ENCODE data around the gene PEX11B.

Gene PEX11B

GRCh38 chr1:145952903-145953302 lies 34.4 kb upstream of the PEX11B start:
- TF ChIP-seq FOXP2 (optimal IDR thresholded peaks at IDR 0.05; ENCODE audit: borderline replicate concordance, extremely low read depth, extremely low read length, insufficient read depth) (no peak), POLR2AphosphoS5 (IDR thresholded peaks at IDR 0.05; ENCODE audit: low read depth, low read length) (no peak), SIN3A (IDR thresholded peaks at IDR 0.05; ENCODE audit: borderline replicate concordance, insufficient read depth, low read length) (no peak), TAF1 (IDR thresholded peaks at IDR 0.05; ENCODE audit: borderline replicate concordance, insufficient read depth, low read length) (no peak), REST (IDR thresholded peaks at IDR 0.05; ENCODE audit: insufficient read depth in 1 of 2, low read depth in 2 of 2, low read length in 2 of 2) (no peak)

GRCh38 chr1:145951526-145951925 lies 33.0 kb upstream of the PEX11B start:
- no peak for TF ChIP-seq SIN3A (IDR thresholded peaks at IDR 0.05; ENCODE audit: borderline replicate concordance, insufficient read depth, low read length)
- TF ChIP-seq REST (IDR thresholded peaks at IDR 0.05; ENCODE audit: insufficient read depth in 1 of 2, low read depth in 2 of 2, low read length in 2 of 2): no peak
- no peak for TF ChIP-seq POLR2AphosphoS5 (IDR thresholded peaks at IDR 0.05; ENCODE audit: low read depth, low read length)
- no peak for TF ChIP-seq FOXP2 (optimal IDR thresholded peaks at IDR 0.05; ENCODE audit: borderline replicate concordance, extremely low read depth, extremely low read length, insufficient read depth)
- no peak for TF ChIP-seq TAF1 (IDR thresholded peaks at IDR 0.05; ENCODE audit: borderline replicate concordance, insufficient read depth, low read length)

GRCh38 chr1:145949219-145949618 lies 30.7 kb upstream of the PEX11B start:
- TF ChIP-seq REST (IDR thresholded peaks at IDR 0.05; ENCODE audit: insufficient read depth in 1 of 2, low read depth in 2 of 2, low read length in 2 of 2): no peak

GRCh38 chr1:145947551-145947950 lies 29.0 kb upstream of the PEX11B start:
- TF ChIP-seq SIN3A (IDR thresholded peaks at IDR 0.05; ENCODE audit: borderline replicate concordance, insufficient read depth, low read length): no peak
- TF ChIP-seq FOXP2 (optimal IDR thresholded peaks at IDR 0.05; ENCODE audit: borderline replicate concordance, extremely low read depth, extremely low read length, insufficient read depth): no peak
- no peak for TF ChIP-seq REST (IDR thresholded peaks at IDR 0.05; ENCODE audit: insufficient read depth in 1 of 2, low read depth in 2 of 2, low read length in 2 of 2)

- no peak for TF ChIP-seq TAF1 (IDR thresholded peaks at IDR 0.05; ENCODE audit: borderline replicate concordance, insufficient read depth, low read length)
- TF ChIP-seq POLR2AphosphoS5 (IDR thresholded peaks at IDR 0.05; ENCODE audit: low read depth, low read length): no peak
- no peak for TF ChIP-seq SIN3A (IDR thresholded peaks at IDR 0.05; ENCODE audit: borderline replicate concordance, insufficient read depth, low read length)
- TF ChIP-seq FOXP2 (optimal IDR thresholded peaks at IDR 0.05; ENCODE audit: borderline replicate concordance, extremely low read depth, extremely low read length, insufficient read depth): no peak
- TF ChIP-seq REST (IDR thresholded peaks at IDR 0.05; ENCODE audit: insufficient read depth in 1 of 2, low read depth in 2 of 2, low read length in 2 of 2): no peak
These were observed 28.0 kb upstream of the PEX11B start for GRCh38 chr1:145946477-145946986.

All from PFSK-1 (cell line).